Neural progenitor cell (in vitro differentiated cells): ENCODE results near the gene C17orf50. TPM values are rescaled to one million over a fixed set of nuclear protein-coding genes. Genes with fewer than 3 reads are reported as not detected.

ENCODE experiments used
- DNase-seq: peaks from one replicate; pipeline ENCODE4 v3.0.0-alpha.2; 2016; ENCODE audit warnings: low spot score
- H2AFZ ChIP-seq: fragments of 200-600 bp; sonication (generic); replicated peaks from 2 replicates; pipeline ENCODE4 v1.6.1; 2016; ENCODE audit warnings: antibody characterized with exemption
- H3F3A ChIP-seq: fragments of 200-600 bp; sonication (generic); 2 replicates; pipeline ENCODE4 v1.6.1; 2016; ENCODE audit warnings: antibody characterized with exemption, low read depth
- H3K27ac ChIP-seq: fragments of 200-600 bp; sonication (generic); 2 replicates; pipeline ENCODE4 v1.5.1; 2016; ENCODE audit warnings: mild to moderate bottlenecking
- H3K27me3 ChIP-seq: fragments of 200-600 bp; sonication (generic); 2 replicates; pipeline ENCODE4 v1.6.1; 2016; ENCODE audit warnings: mild to moderate bottlenecking, moderate library complexity
- H3K36me3 ChIP-seq: fragments of 200-600 bp; sonication (generic); 2 replicates; pipeline ENCODE4 v1.5.1; 2016
- H3K4me1 ChIP-seq: fragments of 200-600 bp; sonication (generic); 2 replicates; pipeline ENCODE4 v1.6.1; 2016; ENCODE audit warnings: mixed run types
- H3K4me2 ChIP-seq: fragments of 200-600 bp; sonication (generic); 2 replicates; pipeline ENCODE4 v1.6.1; 2016
- H3K4me3 ChIP-seq: fragments of 200-600 bp; sonication (generic); 2 replicates; pipeline ENCODE4 v1.5.1; 2016
- H3K79me2 ChIP-seq: fragments of 200-600 bp; sonication (generic); 2 replicates; pipeline ENCODE4 v1.6.1; 2016; ENCODE audit warnings: low read depth
- H3K9ac ChIP-seq: fragments of 200-600 bp; sonication (generic); 2 replicates; pipeline ENCODE4 v1.6.1; 2016
- H3K9me3 ChIP-seq: fragments of 200-600 bp; sonication (generic); 2 replicates; pipeline ENCODE4 v1.5.1; 2016; ENCODE audit warnings: low read depth
- H4K20me1 ChIP-seq: fragments of 200-600 bp; sonication (generic); 2 replicates; pipeline ENCODE4 v1.6.1; 2016; ENCODE audit warnings: low read depth
- H3K27ac Mint-ChIP-seq: 3 replicates; pipeline ENCODE4 v1.8.0; 2021; ENCODE audit warnings: mixed read lengths
- H3K27me3 Mint-ChIP-seq: 2 replicates; pipeline ENCODE4 v1.8.0; 2022; ENCODE audit warnings: low read depth, mild to moderate bottlenecking, inconsistent platforms, moderate library complexity, mixed read lengths; ENCODE audit not compliant: insufficient read depth
- H3K36me3 Mint-ChIP-seq: 3 replicates; pipeline ENCODE4 v1.8.0; 2021; ENCODE audit warnings: mixed read lengths
- H3K4me1 Mint-ChIP-seq: 3 replicates; pipeline ENCODE4 v1.8.0; 2021; ENCODE audit warnings: mixed read lengths
- H3K4me3 Mint-ChIP-seq: 3 replicates; pipeline ENCODE4 v1.8.0; 2021; ENCODE audit warnings: mild to moderate bottlenecking, moderate library complexity, mixed read lengths
- H3K9me3 Mint-ChIP-seq: 3 replicates; pipeline ENCODE4 v1.8.0; 2020; ENCODE audit warnings: mixed read lengths
- CTCF ChIP-seq: fragments of 200-600 bp; sonication (generic); IDR thresholded peaks from 2 replicates; pipeline ENCODE4 v1.5.1; 2017; ENCODE audit warnings: antibody characterized with exemption, mild to moderate bottlenecking
- EZH2 ChIP-seq: fragments of 200-600 bp; sonication (generic); IDR thresholded peaks from 2 replicates; pipeline ENCODE4 v1.6.1; 2017; ENCODE audit warnings: antibody characterized with exemption, mild to moderate bottlenecking, moderate library complexity
- EZH2phosphoT487 ChIP-seq: fragments of 200-600 bp; sonication (generic); IDR thresholded peaks from 2 replicates; pipeline ENCODE4 v1.6.1; 2017; ENCODE audit warnings: antibody characterized with exemption
- total RNA-seq: library from RNA; depleted of rRNA; stranded (reverse); fragments of >200 nt; gene quantifications from 2 replicates; pipeline ENCODE4 v1.2.3, GENCODE V29; 2015; ENCODE audit warnings: low replicate concordance

C17orf50 gene
- total RNA-seq, 1 donor from 2014 or later = not detected

- Histone ChIP-seq H3K27me3 (peaks cover 51% of the 10 kb centered on the region), H3K79me2 (no peaks in the 10 kb centered on the region), H3K36me3 (no peaks in the 10 kb centered on the region), H4K20me1 (peaks cover 27% of the 10 kb centered on the region), H2AFZ (no peak overlapping the region), H3K4me3 (no peak overlapping the region), H3K9me3 (no peaks in the 10 kb centered on the region), H3K27ac (no peak overlapping the region), H3F3A (no peaks in the 10 kb centered on the region), H3K4me1 (no peaks in the 10 kb centered on the region), H3K4me2 (no peak overlapping the region), H3K9ac (no peak overlapping the region)
- Mint-ChIP-seq H3K4me1 (peaks cover 16% of the 10 kb centered on the region), H3K9me3 (no peaks in the 10 kb centered on the region), H3K27ac (no peak overlapping the region), H3K27me3 (peaks cover 26% of the 10 kb centered on the region), H3K36me3 (no peaks in the 10 kb centered on the region), H3K4me3 (no peak overlapping the region)
- DNase-seq = no peak
- TF ChIP-seq EZH2 (no peak), CTCF (no peak), EZH2phosphoT487 (no peak)
Observed at GRCh38 chr17:35745246-35745645, 15.4 kb upstream of the C17orf50 start.

DNA sequence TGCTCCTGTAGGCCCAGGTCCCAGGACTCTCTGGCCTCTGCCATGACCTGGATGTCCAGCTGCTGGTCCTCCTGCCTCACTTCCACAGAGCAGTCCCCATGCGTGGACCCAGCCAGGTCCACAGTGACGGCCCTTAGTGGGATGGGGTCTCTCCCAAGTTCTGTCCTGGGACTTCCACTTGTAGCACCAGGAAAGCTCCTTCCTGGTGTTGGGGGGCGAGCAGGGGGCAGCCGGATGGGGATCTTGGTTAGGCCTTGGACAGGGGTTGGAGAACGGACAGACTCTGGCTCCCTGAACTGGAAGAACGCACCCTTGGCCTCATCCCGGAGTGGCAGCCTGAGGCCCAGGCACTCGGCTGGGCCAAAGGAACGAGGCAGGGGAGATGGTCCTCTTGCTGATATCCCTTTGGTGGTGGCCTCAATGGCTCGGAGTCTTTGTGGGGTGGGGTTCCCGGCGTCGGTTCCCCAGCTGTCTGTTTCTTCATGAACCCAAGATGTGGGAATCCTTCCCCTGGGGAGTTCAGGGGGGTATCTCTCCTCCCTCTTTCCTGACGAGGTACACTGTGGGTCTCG, 14.9 kb upstream of the C17orf50 start:
- Histone ChIP-seq H3K4me2 (no peak overlapping the region), H3K27me3 (peaks cover 51% of the 10 kb centered on the region), H3K36me3 (no peaks in the 10 kb centered on the region), H3K4me3 (no peak overlapping the region), H3K9me3 (no peaks in the 10 kb centered on the region), H3F3A (no peaks in the 10 kb centered on the region), H3K27ac (no peak overlapping the region), H4K20me1 (peaks cover 21% of the 10 kb centered on the region), H2AFZ (no peak overlapping the region), H3K79me2 (no peaks in the 10 kb centered on the region), H3K4me1 (no peaks in the 10 kb centered on the region), H3K9ac (no peak overlapping the region)
- Mint-ChIP-seq H3K9me3 (no peaks in the 10 kb centered on the region), H3K36me3 (no peaks in the 10 kb centered on the region), H3K27ac (no peak overlapping the region), H3K4me1 (peaks cover 15% of the 10 kb centered on the region), H3K27me3 (peaks cover 28% of the 10 kb centered on the region), H3K4me3 (no peak overlapping the region)
- TF ChIP-seq EZH2phosphoT487 (no peak), CTCF (no peak), EZH2 (no peak)
- no peak for DNase-seq

GRCh38 chr17:35747540-35748017, 13.1 kb upstream of the C17orf50 start:
- H3K4me3 ChIP-seq = no peak overlapping the region
- no peaks in the 10 kb centered on the region for H3F3A ChIP-seq
- H3K79me2 ChIP-seq = no peaks in the 10 kb centered on the region
- no peak overlapping the region for H3K9ac ChIP-seq
- H3K27ac ChIP-seq = no peak overlapping the region
- no peaks in the 10 kb centered on the region for H3K36me3 ChIP-seq
- H2AFZ ChIP-seq = no peak overlapping the region
- Mint-ChIP-seq H3K4me1 (peaks cover 14% of the 10 kb centered on the region), H3K9me3 (no peaks in the 10 kb centered on the region), H3K27ac (no peak overlapping the region), H3K27me3 (peaks cover 25% of the 10 kb centered on the region), H3K36me3 (no peaks in the 10 kb centered on the region), H3K4me3 (no peak overlapping the region)
- peaks cover 39% of the 10 kb centered on the region for H3K27me3 ChIP-seq
- TF ChIP-seq EZH2 (no peak), EZH2phosphoT487 (no peak), CTCF (peak; percentile 86)
- peak; percentile 89 for DNase-seq
- H3K9me3 ChIP-seq = no peaks in the 10 kb centered on the region
- no peak overlapping the region for H3K4me2 ChIP-seq
- H3K4me1 ChIP-seq = no peaks in the 10 kb centered on the region
- H4K20me1 ChIP-seq = peaks cover 18% of the 10 kb centered on the region
